Keratinocyte (primary cell): ENCODE measurements around the gene LAP3.
A peak's percentile ranks its signal among the peaks of the same experiment; 100 is the strongest.

Source experiments
- CTCF ChIP-seq, 3 experiments: IDR thresholded peaks in 1 of 3; conservative IDR thresholded peaks in 1 of 3; optimal IDR thresholded peaks in 1 of 3; 2 replicates in 2 of 3; 3 replicates in 1 of 3; pipeline versions ENCODE3 to v1.5.1; 2011; ENCODE audit warnings: low read length in 3 of 3, mild to moderate bottlenecking in 3 of 3, moderate library complexity in 2 of 3, control low read depth in 1 of 3, inconsistent platforms in 1 of 3; ENCODE audit not compliant: insufficient read depth in 2 of 3; ENCODE audit errors: extremely low read depth in 1 of 3
- EZH2 ChIP-seq: IDR thresholded peaks from one replicate; pipeline ENCODE4 v1.6.1; 2012; ENCODE audit warnings: inconsistent platforms, mild to moderate bottlenecking, low read length, moderate library complexity

DNA sequence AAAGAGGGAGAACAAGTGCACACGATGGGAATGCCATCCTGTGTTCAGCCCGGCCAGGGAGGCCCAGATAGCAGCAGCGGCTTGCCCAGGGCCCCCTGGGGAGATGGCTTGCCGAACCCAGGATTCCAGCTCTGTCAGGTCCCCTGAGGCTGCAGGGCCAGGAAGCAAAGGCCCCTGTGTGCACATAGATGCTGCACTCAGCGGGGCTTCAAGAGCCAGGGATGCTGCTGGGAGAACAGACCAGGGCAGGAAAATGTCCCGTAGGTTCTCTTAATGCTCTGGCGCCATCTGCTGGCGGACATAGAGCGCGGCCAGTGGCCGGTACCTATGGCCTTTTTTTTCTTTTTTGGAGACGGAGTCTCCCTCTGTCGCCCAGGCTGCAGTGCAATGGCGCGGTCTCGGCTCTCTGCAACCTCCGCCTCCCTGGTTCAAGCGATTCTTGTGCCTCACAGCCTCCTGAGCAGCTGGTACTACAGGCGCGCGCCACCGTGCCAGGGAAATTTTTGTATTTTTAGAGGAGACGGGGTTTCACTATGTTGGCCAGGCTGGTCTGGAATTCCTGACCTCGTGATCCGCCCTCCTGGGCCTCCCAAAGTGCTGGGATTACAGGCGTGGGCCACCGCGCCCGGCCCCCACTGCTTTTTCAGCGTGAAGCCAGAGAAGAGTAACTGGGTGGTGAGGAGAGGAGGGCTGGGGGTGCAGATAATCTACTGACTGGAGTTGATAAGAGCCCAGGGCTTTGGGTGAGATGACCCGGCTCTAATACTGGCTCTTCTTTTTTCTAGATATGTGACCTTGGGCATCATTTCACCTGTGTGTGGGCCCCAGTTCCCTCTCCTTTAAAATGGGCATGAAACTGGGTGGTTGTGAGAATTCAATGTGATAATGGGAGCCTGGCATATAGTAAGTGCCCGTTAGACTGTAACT is 60.0 kb downstream of the LAP3 start:
- peak; percentile 76 to 92 (median 84) for TF ChIP-seq CTCF (optimal IDR thresholded peaks at IDR 0.05 in 1 of 3, IDR thresholded peaks at IDR 0.05 in 1 of 3, conservative IDR thresholded peaks at IDR 0.05 in 1 of 3; ENCODE audit: extremely low read depth in 1 of 3, insufficient read depth in 2 of 3, low read length in 3 of 3)
- no peak for TF ChIP-seq EZH2
